HG03521 (cell line): ENCODE measurements around the gene PXMP2.

Source experiments
- ATAC-seq: cut with Tn5 transposase; IDR thresholded peaks from one replicate; pipeline ENCODE4 v1.9.1; 2021; ENCODE audit warnings: mild to moderate bottlenecking, moderate library complexity; ENCODE audit not compliant: unreplicated experiment

The PXMP2 gene

GRCh38 chr12:132659146-132659545 is 28.2 kb upstream of the PXMP2 start:
- ATAC-seq: no peak

- ATAC-seq: no peak
Measured at GRCh38 chr12:132660052-132660451, 27.3 kb upstream of the PXMP2 start.

GRCh38 chr12:132660996-132661395 is 26.4 kb upstream of the PXMP2 start:
- no peak for ATAC-seq

GRCh38 chr12:132661972-132662371 is 25.4 kb upstream of the PXMP2 start:
- no peak for ATAC-seq

- no peak for ATAC-seq
Measured at GRCh38 chr12:132662901-132663755, 24.3 kb upstream of the PXMP2 start.

- ATAC-seq: no peak
Measured at GRCh38 chr12:132664206-132665148, 22.9 kb upstream of the PXMP2 start.

- no peak for ATAC-seq
Measured at GRCh38 chr12:132665149-132665491, 22.3 kb upstream of the PXMP2 start.

GRCh38 chr12:132665794-132666193 is 21.6 kb upstream of the PXMP2 start:
- no peak for ATAC-seq

GRCh38 chr12:132668191-132669088 is 18.9 kb upstream of the PXMP2 start:
- no peak for ATAC-seq

GRCh38 chr12:132669166-132669879 is 18.1 kb upstream of the PXMP2 start:
- no peak for ATAC-seq

- no peak for ATAC-seq
Measured at GRCh38 chr12:132672116-132672515, 15.3 kb upstream of the PXMP2 start.

- no peak for ATAC-seq
Measured at GRCh38 chr12:132672678-132673077, 14.7 kb upstream of the PXMP2 start.

GRCh38 chr12:132673288-132674179 is 13.9 kb upstream of the PXMP2 start:
- no peak for ATAC-seq

GRCh38 chr12:132674561-132674960 is 12.8 kb upstream of the PXMP2 start:
- ATAC-seq: no peak

GRCh38 chr12:132675757-132676432 is 11.5 kb upstream of the PXMP2 start:
- no peak for ATAC-seq

- ATAC-seq: no peak
Measured at GRCh38 chr12:132677492-132677891, 9.9 kb upstream of the PXMP2 start.

GRCh38 chr12:132685400-132685799 is 2.0 kb upstream of the PXMP2 start:
- ATAC-seq: no peak

- ATAC-seq: peak; percentile 16
Measured at GRCh38 chr12:132686825-132687210, 569 bp upstream of the PXMP2 start.

- ATAC-seq: no peak
Measured at GRCh38 chr12:132689227-132689626, 1.8 kb downstream of the PXMP2 start.
